Activated CD4-positive, alpha-beta T cell treated with anti-CD3 and anti-CD28 coated beads, Interleukin-2, amount 50 U/mL, for 4 hours (primary cell): Measurements from ENCODE around the gene JAG1.

Experiments used
- DNase-seq, 2 experiments: peaks; one replicate each; pipeline ENCODE4 v3.0.0-alpha.2; 2020

Gene JAG1

DNA sequence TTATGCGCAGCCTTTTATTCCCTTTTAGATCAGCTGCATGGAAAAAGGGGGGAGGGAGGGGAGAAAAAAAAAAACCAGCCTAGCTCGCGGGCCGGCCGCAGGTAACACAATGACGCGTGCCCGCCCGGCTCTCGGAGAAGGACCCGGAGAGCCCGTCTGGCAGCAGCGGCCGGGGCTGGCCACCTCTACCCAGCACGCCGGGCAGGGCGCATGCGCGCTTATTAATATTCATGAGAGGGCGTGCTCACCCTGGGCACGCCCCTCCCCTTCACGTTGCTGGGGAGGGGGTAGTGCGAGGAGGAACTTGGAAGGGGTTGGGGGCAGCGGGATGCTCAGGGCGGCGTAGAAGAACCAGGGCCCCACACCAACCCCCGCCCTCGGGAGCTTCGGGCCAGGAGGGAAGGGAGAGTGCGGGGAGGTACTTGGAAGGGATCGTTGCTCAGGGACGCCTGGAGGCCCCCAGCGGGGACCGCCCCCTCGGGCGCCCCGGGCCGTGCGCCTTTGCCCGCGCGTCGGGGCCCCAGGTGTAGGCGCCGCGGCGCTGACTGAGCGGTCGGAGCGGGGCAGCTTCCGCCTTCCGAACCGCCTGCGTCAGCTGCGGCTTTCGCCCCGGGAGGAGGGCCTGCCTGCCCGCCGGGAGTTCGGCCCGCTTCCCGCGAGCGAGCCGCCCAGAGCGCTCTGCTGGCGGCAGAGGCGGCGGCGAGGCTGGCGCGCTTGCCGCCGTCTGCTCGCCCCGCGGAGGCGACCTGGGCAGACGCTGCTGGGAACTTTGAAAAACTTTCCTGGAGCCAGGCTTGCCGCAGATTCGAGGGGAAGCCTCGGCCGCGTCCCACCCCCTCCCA lies at the start of gene JAG1:
Gene JAG1, minus strand, starts transcription at position 158 of the 842 bp plus-strand sequence. CDS start 469 bp downstream, outside the sequence.
- DNase-seq = peak in 1 of 2 experiments; percentile 13

DNA sequence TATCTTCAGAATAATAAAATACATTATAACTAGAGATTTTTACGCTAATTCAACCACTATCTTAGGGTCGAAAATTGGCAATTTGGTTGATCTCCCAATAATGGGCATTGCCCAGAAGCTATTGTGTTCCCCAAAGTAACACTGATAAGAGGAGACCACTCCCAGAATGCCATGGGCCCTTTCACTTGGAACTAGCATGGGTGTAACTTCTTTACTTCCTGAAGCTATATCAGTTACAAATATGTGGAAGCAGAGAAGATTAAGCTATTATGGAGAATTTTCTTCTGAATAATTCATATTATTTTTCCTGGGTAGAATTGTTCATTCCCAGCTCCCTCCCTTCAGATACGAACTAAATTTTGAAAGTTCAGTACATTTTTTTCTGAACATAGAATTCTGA lies 48.2 kb upstream of the JAG1 start:
- DNase-seq = no peak

DNA sequence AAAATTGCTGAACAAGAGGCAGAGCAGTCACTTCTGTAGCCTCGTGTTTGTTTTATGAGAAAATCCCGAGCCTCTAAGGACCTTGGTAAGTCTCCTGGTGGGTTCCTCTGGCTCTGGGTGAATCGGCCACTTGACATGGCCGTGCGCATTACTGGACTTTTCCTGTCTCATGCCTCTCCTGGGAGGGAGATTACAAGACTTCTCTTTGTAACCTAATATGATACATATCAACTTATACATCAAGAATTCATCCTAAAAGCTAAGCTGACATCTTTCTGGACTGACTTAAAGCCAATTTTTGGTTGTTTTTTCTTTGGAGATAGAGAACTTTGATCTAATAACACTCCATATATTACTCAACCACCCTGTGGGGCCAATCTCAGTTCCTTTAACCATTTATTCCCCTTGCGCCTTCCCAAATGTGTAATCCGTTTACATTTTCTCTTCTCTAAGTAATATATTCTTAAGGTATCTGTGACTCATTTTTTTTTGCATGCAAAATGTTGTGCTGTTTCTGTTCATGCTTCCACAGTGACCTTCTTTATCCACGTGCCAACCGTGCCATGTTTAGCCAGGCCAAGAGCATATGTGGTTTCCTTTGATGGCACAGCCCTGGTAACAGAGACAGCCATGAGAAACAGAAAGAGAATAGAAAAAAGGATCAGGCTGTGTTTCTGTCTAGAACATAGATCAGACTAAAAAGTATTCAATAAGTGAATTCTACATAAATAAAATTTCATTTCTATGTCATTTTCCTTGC lies 47.5 kb upstream of the JAG1 start:
- DNase-seq = no peak

DNA sequence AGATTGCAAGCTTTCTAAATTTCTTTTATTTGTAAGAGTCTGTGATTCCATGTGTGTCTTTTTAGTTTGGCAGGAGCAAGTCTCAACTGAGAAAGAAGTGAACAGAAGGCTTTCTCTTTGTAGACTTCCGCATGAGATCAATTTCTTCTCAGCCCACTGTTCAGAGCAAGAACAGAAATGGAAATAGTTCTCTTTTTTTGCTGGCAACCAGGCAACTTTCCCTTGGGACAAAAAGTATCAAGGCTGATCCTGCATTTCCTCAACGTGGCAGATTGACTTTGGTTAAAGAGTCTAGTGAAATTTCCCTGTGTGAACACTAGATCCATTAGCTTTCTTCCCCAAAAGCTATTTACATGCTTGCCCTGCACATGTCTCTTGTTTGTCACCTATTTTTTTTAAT lies 46.8 kb upstream of the JAG1 start:
- no peak for DNase-seq

DNA sequence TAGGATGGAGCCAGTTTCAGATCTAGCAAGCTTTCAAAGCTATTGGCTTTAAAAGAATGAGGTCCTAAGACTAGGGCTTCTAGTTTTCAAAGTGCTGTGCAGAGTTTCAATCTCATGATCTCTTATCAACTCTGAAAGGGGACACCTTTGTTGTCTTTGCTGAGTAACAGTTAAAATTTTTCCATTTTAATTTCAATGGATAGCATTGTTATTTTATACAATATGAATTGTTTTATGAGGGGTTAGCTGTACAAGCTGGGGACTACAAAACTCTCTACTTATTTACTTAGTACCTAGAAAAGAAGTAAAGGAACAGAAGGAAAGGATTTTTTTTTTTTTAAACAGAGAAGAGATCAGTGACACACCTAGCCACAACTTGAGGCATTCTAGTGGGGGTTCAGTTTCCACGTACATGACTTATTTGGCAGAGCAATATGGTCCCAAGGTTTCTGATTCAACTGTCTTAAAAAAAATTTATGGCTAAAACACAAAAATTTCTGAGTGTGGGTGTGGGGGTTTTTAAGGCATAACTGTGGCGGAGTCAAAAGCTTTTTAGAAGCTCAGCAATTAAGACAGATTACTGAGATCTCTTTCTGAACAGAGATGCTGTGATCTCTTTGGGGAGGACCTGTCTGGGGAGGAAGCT lies 46.1 kb upstream of the JAG1 start:
- DNase-seq = no peak

DNA sequence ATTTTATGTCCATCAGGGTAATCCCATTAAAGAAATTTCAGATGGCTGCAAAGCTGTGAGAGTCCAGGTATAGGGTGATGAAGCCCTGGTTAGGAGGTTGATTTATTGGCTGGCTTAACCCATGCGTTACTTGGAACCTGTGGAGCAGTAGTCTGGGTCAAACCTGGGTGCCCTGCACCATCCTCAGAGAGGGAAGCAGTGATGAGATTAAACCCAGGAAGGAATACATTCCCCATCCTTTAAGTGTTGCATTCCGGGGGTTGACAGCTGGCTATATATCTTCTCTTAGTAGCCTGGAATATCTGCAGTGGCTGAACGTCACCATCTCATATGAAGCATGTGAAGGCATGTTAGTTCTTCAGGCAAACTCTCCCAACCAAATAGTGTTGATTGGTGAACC lies 44.9 kb upstream of the JAG1 start:
- no peak for DNase-seq

DNA sequence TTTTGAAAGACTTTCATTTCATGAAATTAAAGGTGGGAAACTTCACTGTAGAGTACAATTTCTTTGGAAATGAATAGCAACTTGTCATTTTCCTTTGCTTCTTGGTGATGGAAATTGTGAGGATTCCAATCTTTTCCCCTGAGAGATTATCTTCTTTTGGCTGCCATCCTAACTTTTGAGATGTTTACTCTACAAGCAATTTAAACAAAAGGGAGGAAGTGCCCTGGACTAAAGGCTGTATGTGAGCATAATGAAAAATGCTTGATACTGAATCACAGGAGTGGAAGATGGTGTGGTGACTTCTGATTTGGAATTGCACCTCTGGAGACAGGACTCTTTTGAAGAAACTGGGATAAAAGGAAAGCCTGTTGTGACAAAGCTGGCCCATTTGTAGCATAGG lies 43.1 kb upstream of the JAG1 start:
- no peak for DNase-seq

DNA sequence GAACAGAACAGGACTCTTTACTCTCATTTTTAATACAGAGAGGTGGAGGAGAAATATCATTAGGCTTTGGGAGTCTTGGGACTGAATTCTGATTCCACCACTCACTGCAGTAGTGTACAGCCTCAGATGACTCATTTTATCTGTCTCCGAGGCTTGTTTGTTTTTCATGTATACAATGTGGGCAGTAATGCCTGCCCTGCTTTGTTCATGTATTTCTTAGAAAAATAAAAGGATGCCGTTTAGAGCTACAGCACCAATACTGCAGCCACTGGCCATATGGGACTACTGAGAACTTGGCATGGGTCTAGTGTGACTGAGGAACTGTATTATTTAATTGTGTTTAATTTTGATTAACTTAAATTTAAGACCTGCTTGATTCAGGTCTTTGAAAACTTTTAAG lies 41.2 kb upstream of the JAG1 start:
- DNase-seq = no peak

DNA sequence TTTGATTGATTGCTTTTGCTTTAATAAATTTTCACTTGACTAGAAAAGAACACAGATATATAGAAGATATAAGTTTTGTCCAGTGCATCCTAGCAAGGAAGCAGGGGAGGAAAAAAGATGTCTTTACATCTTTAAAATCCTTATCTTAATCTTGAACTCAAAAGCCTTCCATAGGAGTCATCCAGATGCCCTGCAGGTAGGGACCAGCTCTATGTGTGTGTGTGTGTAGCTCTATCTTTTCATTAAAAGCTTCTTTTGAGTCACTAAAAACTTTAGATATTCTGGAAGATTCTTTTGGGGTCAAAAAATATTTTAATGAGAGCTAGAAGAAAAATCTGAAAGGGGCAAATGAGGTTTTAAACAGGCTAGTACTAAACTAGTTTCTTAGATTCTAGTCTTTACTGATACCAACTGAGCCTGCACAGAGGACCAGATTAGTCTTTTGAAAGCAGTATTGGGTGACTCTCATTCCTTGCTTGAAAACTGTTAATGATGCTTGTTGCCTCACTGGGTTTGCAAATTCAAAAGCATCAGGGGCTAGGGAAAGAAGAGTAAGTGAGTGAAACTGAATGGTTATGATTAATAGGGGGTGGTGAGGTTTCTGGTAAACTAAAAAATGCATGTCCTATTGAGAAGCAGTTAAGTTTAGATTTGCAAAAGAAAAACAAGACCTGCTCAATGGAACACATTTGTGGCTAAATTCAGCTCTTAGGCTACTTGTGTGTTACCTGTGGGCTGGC lies 40.6 kb upstream of the JAG1 start:
- DNase-seq = no peak

DNA sequence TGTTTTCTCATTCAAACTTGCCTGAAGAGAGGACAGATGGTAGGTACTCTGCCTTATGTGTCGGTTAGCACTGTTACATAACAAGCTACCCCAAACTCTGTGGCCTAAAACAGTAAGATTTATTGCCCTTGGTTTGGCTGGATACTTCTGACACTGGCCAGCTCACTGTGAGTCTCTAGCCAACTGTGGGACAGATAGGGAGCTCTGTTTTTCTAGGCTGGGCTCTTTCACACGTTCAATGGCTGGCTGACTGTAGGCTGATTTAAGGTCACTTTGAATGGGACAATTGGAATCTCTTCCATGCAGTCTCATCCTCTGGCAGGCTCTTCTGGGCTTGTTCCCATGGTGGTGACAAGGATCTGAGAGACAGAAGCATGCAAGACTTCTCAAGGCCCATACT lies 39.4 kb upstream of the JAG1 start:
- no peak for DNase-seq

DNA sequence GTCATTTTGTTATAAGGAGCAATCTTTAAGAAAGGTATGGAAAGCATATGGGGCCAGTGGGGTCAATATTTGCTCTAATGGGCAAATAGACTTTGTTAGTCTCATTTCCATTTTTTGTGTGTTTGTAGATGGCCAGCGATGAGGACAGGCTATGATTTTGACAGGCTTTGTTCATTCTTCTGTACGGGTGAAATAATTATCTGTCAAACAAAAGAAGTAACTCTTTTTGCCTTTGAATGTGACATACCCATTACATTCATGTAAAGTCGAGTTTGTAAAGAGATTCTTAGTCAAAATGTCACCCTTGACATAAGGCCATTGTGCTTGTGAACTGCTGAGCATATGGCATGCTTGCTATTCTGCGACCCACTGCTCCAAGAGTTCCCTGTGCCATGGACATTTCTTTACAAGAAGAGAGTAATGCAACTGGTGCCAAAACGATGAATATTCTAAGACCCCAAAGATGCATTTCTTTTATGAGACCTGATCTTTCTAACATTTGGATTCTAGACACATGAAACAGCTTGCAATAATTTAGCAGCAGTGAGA lies 38.2 kb upstream of the JAG1 start:
- no peak for DNase-seq

DNA sequence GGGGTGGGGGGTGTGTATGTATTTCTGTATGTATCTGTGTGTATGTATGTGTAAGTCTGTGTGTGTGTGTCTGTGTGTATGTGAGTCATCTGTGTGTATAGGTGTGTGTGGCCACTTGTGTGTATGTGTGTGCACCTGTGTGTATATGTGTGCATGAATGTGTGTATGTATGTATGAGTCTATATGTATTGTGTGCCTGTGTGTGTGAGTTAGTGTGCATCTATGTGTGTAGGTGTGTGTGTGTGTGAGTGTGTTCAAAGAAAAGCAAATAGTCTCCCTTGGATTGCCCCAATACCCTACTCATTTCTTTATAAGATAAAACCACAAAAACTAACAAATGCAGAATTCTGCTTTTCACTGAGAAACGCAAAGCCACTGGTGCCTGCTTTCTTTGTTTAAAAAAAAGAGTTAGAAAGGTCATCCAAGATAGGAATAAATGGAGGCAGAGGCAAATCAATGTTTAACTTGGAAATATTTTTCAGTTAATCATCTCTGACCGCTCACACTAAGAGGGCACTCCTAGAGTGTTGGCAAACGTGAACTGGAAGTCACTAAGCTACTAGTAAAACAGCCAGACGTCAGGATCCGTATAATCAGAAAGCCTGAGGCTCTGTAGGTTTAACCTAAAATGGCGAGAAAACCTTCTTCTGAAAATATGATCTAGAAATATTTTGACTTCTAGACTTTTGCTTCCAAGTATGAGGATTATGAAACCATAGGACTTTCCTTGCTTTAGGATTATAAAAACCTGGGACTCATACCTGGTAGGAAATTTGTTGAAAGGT lies 37.4 kb upstream of the JAG1 start:
- DNase-seq = no peak

DNA sequence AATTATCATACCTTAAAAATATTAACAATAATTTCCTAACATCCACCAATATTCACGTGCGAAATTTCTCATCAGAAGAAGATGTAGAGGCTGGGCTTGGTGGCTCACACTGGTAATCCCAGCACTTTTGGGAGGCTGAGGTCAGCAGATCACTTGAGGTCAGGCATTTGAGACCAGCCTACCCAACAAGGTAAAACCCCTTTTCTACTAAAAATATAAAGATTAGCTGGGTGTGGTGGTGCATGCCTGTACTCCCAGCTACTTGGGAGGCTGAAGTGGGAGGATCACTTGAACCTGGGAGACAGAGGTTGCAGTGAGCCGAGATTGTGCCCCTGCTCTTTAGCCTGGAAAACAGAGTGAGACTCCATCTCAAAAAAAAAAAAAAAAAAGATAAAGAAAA lies 36.1 kb upstream of the JAG1 start:
- DNase-seq = no peak

DNA sequence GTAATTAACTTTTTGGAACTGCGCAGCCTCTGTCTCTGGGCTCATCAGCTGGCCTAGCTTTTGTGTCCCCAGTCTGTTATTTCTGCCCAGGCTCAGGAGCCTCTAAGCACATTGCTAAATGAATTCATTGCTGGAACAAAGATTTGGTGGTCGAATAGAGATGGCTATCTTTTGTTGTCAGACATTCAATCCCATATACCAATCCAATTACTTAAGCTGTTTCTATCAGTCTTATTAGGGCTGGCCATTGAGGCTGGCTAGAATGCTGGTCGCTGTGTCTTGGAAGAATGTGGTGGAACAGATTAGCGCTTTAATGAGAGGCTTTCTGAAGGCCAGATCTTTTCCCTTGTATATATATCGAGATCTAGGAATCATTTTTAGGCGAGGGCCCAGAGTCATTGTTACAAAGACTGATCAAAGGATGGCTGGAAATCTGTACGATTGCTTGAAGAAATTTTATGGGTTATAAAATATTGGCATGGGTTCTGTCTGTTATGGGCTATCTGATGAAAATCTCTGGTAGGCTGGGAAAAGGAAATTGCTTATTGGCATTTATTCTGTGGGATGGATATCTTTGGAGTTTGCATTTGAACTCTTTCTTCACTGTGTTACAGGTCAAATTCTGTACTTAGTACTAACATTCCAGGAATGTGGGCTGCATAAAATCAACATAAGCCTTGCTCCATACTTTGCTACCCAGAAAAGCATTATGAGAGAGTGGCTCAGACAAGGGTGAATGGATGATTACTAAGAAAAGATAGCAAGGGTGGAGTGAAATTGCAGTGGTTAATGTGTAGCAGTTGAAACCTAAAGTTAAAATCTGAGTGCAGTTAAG lies 34.8 kb upstream of the JAG1 start:
- DNase-seq = no peak

DNA sequence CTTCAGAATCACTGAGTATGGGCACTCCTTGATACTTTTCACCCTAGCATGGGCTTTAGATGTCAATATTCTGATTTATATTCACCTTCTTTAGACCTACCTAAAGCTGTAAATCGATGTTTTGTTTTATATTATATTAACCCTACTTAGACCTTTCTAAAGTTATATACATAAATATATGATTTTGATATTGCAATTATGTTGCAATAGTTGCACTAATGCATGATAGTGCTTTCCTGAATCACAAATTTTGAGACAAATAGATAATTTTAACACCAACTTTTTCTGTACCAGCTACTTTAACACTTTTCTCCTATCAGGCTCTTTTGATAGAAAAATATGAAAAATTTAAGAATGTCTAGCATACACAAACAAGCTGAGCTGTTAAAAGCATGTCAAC lies 34.0 kb upstream of the JAG1 start:
- DNase-seq = no peak

DNA sequence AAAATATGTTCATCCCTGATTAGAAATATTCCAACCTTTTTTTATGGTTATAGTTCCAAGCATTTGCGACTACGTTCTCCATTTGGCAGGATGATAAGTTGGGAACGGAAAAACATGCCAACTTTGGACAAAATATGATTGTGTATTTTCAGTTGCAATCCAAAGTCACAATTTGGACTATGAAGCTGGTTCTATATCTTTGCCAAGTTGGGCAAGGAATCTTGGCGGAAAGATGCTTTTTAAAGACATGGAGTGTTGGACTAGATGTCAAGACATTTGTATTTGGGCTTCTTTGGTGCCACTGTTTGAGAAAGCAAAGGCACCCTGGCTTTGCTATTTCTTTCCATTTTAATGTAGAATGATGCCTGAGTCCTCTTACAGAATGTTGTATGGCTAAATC lies 33.3 kb upstream of the JAG1 start:
- DNase-seq = no peak

DNA sequence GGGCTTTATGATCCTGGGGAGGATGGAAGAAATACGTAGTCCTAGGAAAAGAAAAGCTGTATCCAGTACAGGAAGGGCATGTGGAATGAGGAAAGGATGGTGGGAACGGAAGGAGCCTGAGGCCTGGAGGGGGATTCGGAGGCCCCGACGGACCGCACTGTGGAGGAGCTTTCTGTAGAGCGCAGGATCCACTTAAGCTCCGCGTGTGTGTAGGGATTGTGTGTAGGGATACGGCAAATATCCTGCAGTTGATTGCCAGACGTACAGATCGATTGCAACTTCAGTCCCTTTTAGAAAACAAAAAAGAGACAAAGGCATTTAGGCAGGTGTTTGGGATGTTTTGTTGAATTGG lies 32.6 kb upstream of the JAG1 start:
- DNase-seq = no peak

DNA sequence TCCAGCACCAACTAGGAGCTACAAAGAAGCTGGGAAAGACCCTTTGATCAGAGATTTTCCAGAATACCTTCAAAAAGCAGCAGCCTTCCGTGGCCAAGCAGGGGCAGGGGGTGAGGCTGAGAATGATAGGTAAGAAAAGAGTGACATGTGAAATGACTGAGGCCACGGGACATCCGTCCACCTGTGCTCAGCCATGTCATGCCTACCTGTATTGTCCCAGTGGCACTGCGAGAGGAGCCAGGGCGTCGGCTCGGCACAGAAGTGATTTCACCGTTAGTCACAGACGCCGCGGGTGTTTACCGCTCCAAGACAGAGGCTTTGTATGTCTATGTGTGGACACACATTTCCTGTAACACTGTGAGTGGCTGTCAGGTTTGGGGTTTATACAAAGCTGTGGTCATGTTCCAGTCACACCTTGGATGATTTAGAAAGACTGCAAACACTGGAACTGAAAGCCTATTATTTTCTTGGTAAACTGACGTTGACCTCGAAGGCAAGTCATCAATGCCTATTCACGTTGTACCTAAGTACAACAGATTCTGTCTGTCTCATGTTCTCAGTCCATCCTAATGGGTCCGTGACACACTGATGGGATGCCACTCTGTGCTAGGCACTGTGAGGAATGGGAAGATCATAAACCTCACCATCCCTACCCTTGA lies 32.1 kb upstream of the JAG1 start:
- DNase-seq = no peak

DNA sequence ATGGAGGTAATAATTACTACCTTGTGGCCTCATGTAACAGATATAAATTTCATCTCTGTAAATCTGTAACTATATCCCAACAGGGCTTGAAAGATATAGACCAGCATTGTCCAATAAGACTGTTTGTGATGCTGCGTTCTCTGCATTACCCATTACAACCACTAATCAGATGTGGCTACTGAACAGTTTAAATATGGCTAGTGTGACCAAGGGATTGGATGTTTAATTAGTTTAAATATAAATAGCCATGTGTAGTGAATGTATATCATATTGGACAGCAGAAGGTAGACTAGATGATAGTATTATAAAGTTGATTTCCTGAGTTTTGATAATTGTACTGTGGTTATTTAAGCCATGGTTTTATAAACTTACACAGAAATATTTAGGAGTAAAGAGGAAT lies 27.8 kb upstream of the JAG1 start:
- DNase-seq = no peak

DNA sequence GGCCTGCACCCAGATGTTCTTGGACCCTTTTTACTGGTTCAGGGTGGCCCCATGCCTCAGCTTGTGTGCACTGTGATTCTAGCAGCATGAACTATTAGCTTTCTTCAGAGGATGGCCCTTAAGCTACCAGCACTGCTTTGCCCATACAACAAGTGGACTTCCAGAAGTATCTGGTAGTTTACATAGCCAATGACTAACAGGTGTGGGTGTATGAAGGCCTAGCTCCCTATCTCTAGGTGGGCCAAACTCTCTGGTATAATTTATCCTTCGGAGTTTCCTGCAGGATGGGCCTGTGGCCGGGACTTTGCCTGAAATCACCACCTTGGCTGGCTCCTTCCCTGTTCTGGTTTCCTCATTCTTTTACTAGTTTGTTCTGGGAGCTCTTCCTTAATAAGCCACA lies 26.1 kb upstream of the JAG1 start:
- DNase-seq = no peak

DNA sequence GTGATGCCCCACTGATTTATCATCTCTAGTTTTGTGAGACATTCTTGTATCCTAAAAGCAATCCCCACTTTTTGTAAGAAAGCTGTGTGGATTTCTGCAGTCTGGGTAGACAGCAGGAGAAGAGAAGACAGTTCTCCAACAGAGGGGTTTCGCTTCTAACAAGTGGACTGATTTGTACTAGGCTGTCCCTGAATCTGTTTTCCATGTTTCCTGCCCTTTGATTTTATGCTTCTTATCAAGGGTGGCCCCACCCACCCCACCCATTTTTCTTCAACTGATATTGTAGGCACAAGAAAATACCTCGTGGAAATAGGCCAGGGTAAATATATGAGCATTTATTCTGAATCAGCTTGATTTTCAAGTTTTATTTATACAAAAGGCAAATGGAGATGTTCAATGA lies 25.7 kb upstream of the JAG1 start:
- no peak for DNase-seq
